H9 (cell line): ENCODE data around the gene AGO3. TPM values are rescaled to one million over a fixed set of nuclear protein-coding genes. Genes with fewer than 3 reads are reported as not detected.

ENCODE experiments used
- DNase-seq: peaks from one replicate; pipeline ENCODE4 v3.0.0-alpha.2; 2017
- H2AFZ ChIP-seq: one replicate; pipeline ENCODE4 v1.6.1; 2013; ENCODE audit warnings: mild to moderate bottlenecking, low read length, control low read depth, moderate library complexity
- H2AK5ac ChIP-seq: 2 replicates; pipeline ENCODE4 v1.6.1; 2013; ENCODE audit warnings: low read length, control low read depth, mixed read lengths; ENCODE audit not compliant: insufficient read length
- H2BK120ac ChIP-seq: one replicate; pipeline ENCODE4 v1.6.1; 2013; ENCODE audit warnings: low read depth, mild to moderate bottlenecking, low read length, control low read depth, inconsistent platforms; ENCODE audit not compliant: poor library complexity, severe bottlenecking
- H2BK12ac ChIP-seq: 2 replicates; pipeline ENCODE4 v1.6.1; 2013; ENCODE audit warnings: low read length, control low read depth, mixed read lengths, low read depth; ENCODE audit not compliant: insufficient read length
- H2BK15ac ChIP-seq: 2 replicates; pipeline ENCODE4 v1.6.1; 2013; ENCODE audit warnings: low read depth, low read length, control low read depth
- H2BK20ac ChIP-seq: one replicate; pipeline ENCODE4 v1.6.1; 2013; ENCODE audit warnings: low read depth, mild to moderate bottlenecking, low read length, control low read depth, inconsistent platforms; ENCODE audit not compliant: poor library complexity, severe bottlenecking
- H2BK5ac ChIP-seq: 2 replicates; pipeline ENCODE4 v1.6.1; 2013; ENCODE audit warnings: low read length, control low read depth, mixed read lengths; ENCODE audit not compliant: insufficient read length
- H3K14ac ChIP-seq: 2 replicates; pipeline ENCODE4 v1.6.1; 2013; ENCODE audit warnings: low read length, control low read depth; ENCODE audit not compliant: insufficient read depth
- H3K18ac ChIP-seq: 2 replicates; pipeline ENCODE4 v1.6.1; 2013; ENCODE audit warnings: low read depth, mild to moderate bottlenecking, mixed read lengths, low read length, control low read depth; ENCODE audit not compliant: insufficient read length
- H3K23ac ChIP-seq: 2 replicates; pipeline ENCODE4 v1.6.1; 2013; ENCODE audit warnings: low read length, control low read depth, mixed read lengths, low read depth; ENCODE audit not compliant: insufficient read length
- H3K23me2 ChIP-seq: 2 replicates; pipeline ENCODE4 v1.6.1; 2013; ENCODE audit warnings: low read depth, mild to moderate bottlenecking, mixed read lengths, low read length, control low read depth; ENCODE audit not compliant: insufficient read length, poor library complexity, severe bottlenecking
- H3K27ac ChIP-seq: 2 replicates; pipeline ENCODE4 v1.5.1; 2013; ENCODE audit warnings: low read length, control low read depth, mixed read lengths, low read depth; ENCODE audit not compliant: insufficient read length
- H3K27me3 ChIP-seq: 2 replicates; pipeline ENCODE4 v1.6.1; 2013; ENCODE audit warnings: low read length, control low read depth, inconsistent platforms; ENCODE audit not compliant: insufficient read depth
- H3K4ac ChIP-seq: 2 replicates; pipeline ENCODE4 v1.6.1; 2013; ENCODE audit warnings: low read depth, mild to moderate bottlenecking, control low read depth, inconsistent platforms, low read length, moderate library complexity
- H3K4me1 ChIP-seq: 2 replicates; pipeline ENCODE4 v1.6.1; 2013; ENCODE audit warnings: low read length, control low read depth, inconsistent platforms; ENCODE audit not compliant: insufficient read depth
- H3K4me2 ChIP-seq: 2 replicates; pipeline ENCODE4 v1.6.1; 2013; ENCODE audit warnings: low read length, control low read depth, mixed read lengths; ENCODE audit not compliant: insufficient read length, insufficient read depth
- H3K56ac ChIP-seq: 2 replicates; pipeline ENCODE4 v1.6.1; 2013; ENCODE audit warnings: low read depth, mild to moderate bottlenecking, mixed read lengths, low read length, control low read depth; ENCODE audit not compliant: insufficient read length
- H3K79me1 ChIP-seq: 2 replicates; pipeline ENCODE4 v1.6.1; 2013; ENCODE audit warnings: low read depth, mild to moderate bottlenecking, moderate library complexity, low read length, control low read depth, inconsistent platforms; ENCODE audit not compliant: insufficient read depth, poor library complexity, severe bottlenecking
- H3K79me2 ChIP-seq: 2 replicates; pipeline ENCODE4 v1.6.1; 2013; ENCODE audit warnings: low read length, control low read depth, inconsistent platforms; ENCODE audit not compliant: insufficient read depth
- H3K9ac ChIP-seq: 2 replicates; pipeline ENCODE4 v1.6.1; 2013; ENCODE audit warnings: low read length, control low read depth, mixed read lengths; ENCODE audit not compliant: insufficient read length; ENCODE audit errors: extremely low read depth
- H3K9me3 ChIP-seq: one replicate; pipeline ENCODE4 v1.6.1; 2013; ENCODE audit warnings: low read depth, low read length, inconsistent platforms; ENCODE audit not compliant: control insufficient read depth
- H3T11ph ChIP-seq: one replicate; pipeline ENCODE4 v1.6.1; 2013; ENCODE audit warnings: mild to moderate bottlenecking, low read length, control low read depth, inconsistent platforms
- H4K20me1 ChIP-seq: one replicate; pipeline ENCODE4 v1.6.1; 2013; ENCODE audit not compliant: control insufficient read depth, insufficient read length, insufficient read depth
- H4K5ac ChIP-seq: 2 replicates; pipeline ENCODE4 v1.6.1; 2013; ENCODE audit warnings: low read depth, mild to moderate bottlenecking, mixed read lengths, low read length, control low read depth; ENCODE audit not compliant: insufficient read length
- H4K8ac ChIP-seq: replicated peaks from 2 replicates; pipeline ENCODE4 v1.6.1; 2013; ENCODE audit warnings: low read length, control low read depth, mixed read lengths, low read depth; ENCODE audit not compliant: insufficient read length
- H4K91ac ChIP-seq: 2 replicates; pipeline ENCODE4 v1.6.1; 2013; ENCODE audit warnings: low read depth, mild to moderate bottlenecking, moderate library complexity, mixed read lengths, low read length, control low read depth; ENCODE audit not compliant: insufficient read length
- H3K27ac Mint-ChIP-seq, 3 experiments: 2 replicates in 2 of 3; 3 replicates in 1 of 3; pipeline ENCODE4 v1.8.0; 2020 to 2021; ENCODE audit warnings: mixed read lengths in 3 of 3, mild to moderate bottlenecking in 1 of 3, moderate library complexity in 1 of 3
- H3K27me3 Mint-ChIP-seq: 2 replicates; pipeline ENCODE4 v1.8.0; 2021; ENCODE audit warnings: low read depth, mild to moderate bottlenecking, moderate library complexity, mixed read lengths
- H3K36me3 Mint-ChIP-seq, 3 experiments: 2 replicates in 2 of 3; 3 replicates in 1 of 3; pipeline ENCODE4 v1.8.0; 2020 to 2021; ENCODE audit warnings: low read depth in 3 of 3, mixed read lengths in 3 of 3; ENCODE audit not compliant: insufficient read depth in 1 of 3
- H3K4me1 Mint-ChIP-seq, 2 experiments: 2 replicates each; pipeline ENCODE4 v1.8.0; 2020; ENCODE audit warnings: mixed read lengths in 2 of 2
- H3K4me3 Mint-ChIP-seq, 2 experiments: 2 replicates in 1 of 2; 3 replicates in 1 of 2; pipeline ENCODE4 v1.8.0; 2020 to 2021; ENCODE audit warnings: mild to moderate bottlenecking in 2 of 2, mixed read lengths in 2 of 2, moderate library complexity in 1 of 2
- H3K9me3 Mint-ChIP-seq, 2 experiments: 2 replicates in 1 of 2; 3 replicates in 1 of 2; pipeline ENCODE4 v1.8.0; 2020; ENCODE audit warnings: mild to moderate bottlenecking in 2 of 2, mixed read lengths in 2 of 2, moderate library complexity in 1 of 2
- whole genome bisulfite sequencing: extraction: QIAGEN DNeasy Blood & Tissue Kit; methylation state at CpG from one replicate; pipeline ENCODE4 v1.1.7; 2013; ENCODE audit warnings: missing lambda C conversion rate, low lambda C conversion rate, mixed read lengths; ENCODE audit not compliant: insufficient read length; ENCODE audit errors: extremely low coverage; 5-methylcytosine and 5-hydroxymethylcytosine counted together
- total RNA-seq: library from RNA; stranded (reverse); gene quantifications from 2 replicates; pipeline ENCODE4 v1.2.1, GENCODE V29; 2021
- TF ChIP-seq, protein P1 (sequence below): fragments of 200-600 bp; sonication (generic); conservative IDR thresholded peaks from 3 replicates; pipeline ENCODE4 v1.8.0; 2021; ENCODE audit warnings: antibody characterized with exemption, mild to moderate bottlenecking

The AGO3 gene
- total RNA-seq, 1 experiment from 2014 or later: 27.0 TPM

DNA sequence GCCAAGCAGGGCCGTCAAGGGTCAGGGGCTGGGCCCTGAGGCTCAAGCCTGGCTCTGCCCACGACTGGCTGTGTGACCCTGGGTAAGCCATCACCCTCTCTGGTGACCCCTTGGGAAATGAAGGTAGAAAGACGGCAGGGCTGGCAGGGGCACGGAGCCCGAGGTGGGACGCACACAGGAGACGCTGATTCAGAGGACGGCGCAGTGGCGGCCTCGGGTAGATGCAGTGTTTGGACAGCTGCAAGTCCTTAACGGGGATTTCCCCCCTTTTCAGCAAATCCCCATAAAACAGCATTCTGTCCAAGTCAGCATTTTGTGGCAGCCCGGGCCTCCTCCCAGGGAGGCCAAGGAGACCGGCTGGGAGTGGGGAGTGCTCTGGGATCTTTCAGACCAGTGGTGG, 177.4 kb downstream of the AGO3 start:
- no peak overlapping the region for H2BK15ac ChIP-seq
- H4K5ac ChIP-seq: no peak overlapping the region
- no peak overlapping the region for H2AK5ac ChIP-seq
- H3K23ac ChIP-seq: no peak overlapping the region
- Mint-ChIP-seq H3K4me3 (no peak overlapping the region), H3K27me3 (no peaks in the 10 kb centered on the region; the same call in none of the 2 replicates), H3K27ac (peak overlapping the region in 1 of 3 experiments; percentile 61; a peak in 1 of 7 replicates), H3K9me3 (no peaks in the 10 kb centered on the region), H3K36me3 (no peaks in the 10 kb centered on the region; a peak in 1 of 7 replicates), H3K4me1 (peaks cover 0 to 2% of the 10 kb centered on the region in 2 experiments; a peak in 2 of 4 replicates)
- no peak overlapping the region for H3K27ac ChIP-seq
- no peak overlapping the region for H3K18ac ChIP-seq
- H4K91ac ChIP-seq: no peak overlapping the region
- H2AFZ ChIP-seq: no peak overlapping the region
- no peak overlapping the region for H3K14ac ChIP-seq
- H4K8ac ChIP-seq: no peak overlapping the region
- no peak overlapping the region for H3K9ac ChIP-seq
- no peaks in the 10 kb centered on the region for H3K79me1 ChIP-seq
- no CpG with 5 or more reads among the region's 14 CpGs for WGBS
- no peak overlapping the region for H2BK12ac ChIP-seq
- no peak overlapping the region for H3K56ac ChIP-seq
- H3K79me2 ChIP-seq: no peaks in the 10 kb centered on the region
- no peak overlapping the region for H2BK5ac ChIP-seq
- no peak overlapping the region for H3K4me2 ChIP-seq
- no peak overlapping the region for H3K4ac ChIP-seq
- no peak overlapping the region for H2BK120ac ChIP-seq
- no peak overlapping the region for H3T11ph ChIP-seq
- H2BK20ac ChIP-seq: no peak overlapping the region
- H3K9me3 ChIP-seq: no peaks in the 10 kb centered on the region
- no peaks in the 10 kb centered on the region for H4K20me1 ChIP-seq
- TF ChIP-seq, protein P1, sequence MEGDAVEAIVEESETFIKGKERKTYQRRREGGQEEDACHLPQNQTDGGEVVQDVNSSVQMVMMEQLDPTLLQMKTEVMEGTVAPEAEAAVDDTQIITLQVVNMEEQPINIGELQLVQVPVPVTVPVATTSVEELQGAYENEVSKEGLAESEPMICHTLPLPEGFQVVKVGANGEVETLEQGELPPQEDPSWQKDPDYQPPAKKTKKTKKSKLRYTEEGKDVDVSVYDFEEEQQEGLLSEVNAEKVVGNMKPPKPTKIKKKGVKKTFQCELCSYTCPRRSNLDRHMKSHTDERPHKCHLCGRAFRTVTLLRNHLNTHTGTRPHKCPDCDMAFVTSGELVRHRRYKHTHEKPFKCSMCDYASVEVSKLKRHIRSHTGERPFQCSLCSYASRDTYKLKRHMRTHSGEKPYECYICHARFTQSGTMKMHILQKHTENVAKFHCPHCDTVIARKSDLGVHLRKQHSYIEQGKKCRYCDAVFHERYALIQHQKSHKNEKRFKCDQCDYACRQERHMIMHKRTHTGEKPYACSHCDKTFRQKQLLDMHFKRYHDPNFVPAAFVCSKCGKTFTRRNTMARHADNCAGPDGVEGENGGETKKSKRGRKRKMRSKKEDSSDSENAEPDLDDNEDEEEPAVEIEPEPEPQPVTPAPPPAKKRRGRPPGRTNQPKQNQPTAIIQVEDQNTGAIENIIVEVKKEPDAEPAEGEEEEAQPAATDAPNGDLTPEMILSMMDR: no peak
- no peak for DNase-seq
- H3K23me2 ChIP-seq: no peaks in the 10 kb centered on the region
- H3K27me3 ChIP-seq: no peaks in the 10 kb centered on the region
- H3K4me1 ChIP-seq: no peaks in the 10 kb centered on the region
